ENCODE results near the gene CYCS. TPM values are rescaled to one million over a fixed set of nuclear protein-coding genes. Genes with fewer than 3 reads are reported as not detected.
A peak's percentile ranks its signal among the peaks of the same experiment; 100 is the strongest.
"Not testable (repeated sequence)": the region's sequence is repeated elsewhere in the genome, so short reads cannot be mapped to it uniquely, and the experiment has no call there.

Gene CYCS
- total and polyA plus RNA-seq, 2 of the 8 experiments (the other 6 are each of a cell fraction or from before 2014, with no cell fraction given) = 48.6 to 229 TPM

GRCh38 chr7:25159983-25160596 lies 35.0 kb upstream of the CYCS start:
- not testable (repeated sequence) for H3K4me3 ChIP-seq (ENCODE audit: extremely low read depth in 1 of 4, insufficient read depth in 2 of 4, low read depth in 3 of 4, low read length in 4 of 4); H3K9me3 ChIP-seq (ENCODE audit: insufficient read depth in 2 of 2, low read depth in 1 of 2, low read length in 1 of 2); H2AFZ ChIP-seq (ENCODE audit: low read length); DNase-seq (ENCODE audit: low read depth in 1 of 2, low spot score in 2 of 2); H3K9ac ChIP-seq (replicated peaks in 1 of 4; ENCODE audit: extremely low read depth in 1 of 4, low read depth in 3 of 4, low read length in 3 of 4); H3K4me2 ChIP-seq (ENCODE audit: insufficient read depth in 1 of 2, low read depth in 2 of 2, low read length in 2 of 2); H3K27ac ChIP-seq (ENCODE audit: low read depth, low read length); H3K14ac ChIP-seq (ENCODE audit: insufficient read length); H2BK20ac ChIP-seq (ENCODE audit: low read length); H2BK12ac ChIP-seq (ENCODE audit: low read depth, low read length); H2AK5ac ChIP-seq (ENCODE audit: low read depth, low read length); H3K4me1 ChIP-seq (replicated peaks in 1 of 4; ENCODE audit: control insufficient read depth in 3 of 4, insufficient read depth in 4 of 4, low read length in 3 of 4); H3K23ac ChIP-seq (ENCODE audit: insufficient read length); H4K20me1 ChIP-seq (replicated peaks in 1 of 2; ENCODE audit: control insufficient read depth in 1 of 2, insufficient read depth in 2 of 2, low read length in 2 of 2); H3K4ac ChIP-seq (replicated peaks; ENCODE audit: insufficient read length, low read depth, low read length); H3K79me1 ChIP-seq (ENCODE audit: low read depth, low read length); H3K18ac ChIP-seq (ENCODE audit: extremely low read depth, low read length); H2BK15ac ChIP-seq (ENCODE audit: low read length); H3K23me2 ChIP-seq (ENCODE audit: low read depth, low read length); H2BK120ac ChIP-seq (replicated peaks; ENCODE audit: low read depth, low read length); H4K91ac ChIP-seq (replicated peaks; ENCODE audit: insufficient read length, low read length); H3K36me3 ChIP-seq (ENCODE audit: control insufficient read depth in 2 of 4, insufficient read depth in 4 of 4, low read length in 3 of 4); H4K8ac ChIP-seq (ENCODE audit: extremely low read depth, insufficient read depth, low read length); H4K5ac ChIP-seq (ENCODE audit: insufficient read length, low read depth, low read length); FAIRE-seq; H3K56ac ChIP-seq (replicated peaks; ENCODE audit: insufficient read length, low read depth, low read length); H3K27me3 ChIP-seq (replicated peaks in 1 of 4; ENCODE audit: control insufficient read depth in 3 of 4, extremely low read depth in 1 of 4, insufficient read depth in 3 of 4, low read length in 3 of 4); H2BK5ac ChIP-seq (ENCODE audit: low read depth, low read length); H3K79me2 ChIP-seq (ENCODE audit: control insufficient read depth in 1 of 2, insufficient read depth in 2 of 2, low read length in 2 of 2)
- CTCF ChIA-PET (ENCODE audit: partially characterized antibody) = interaction anchor here (0.7 to 3.4 kb wide), 11 partner anchors 10 to 340 kb away, joined by 3 to 14 read pairs (median 3); partner anchors contain the start of gene CYCS
- WGBS, 2 experiments (ENCODE audit: extremely low coverage in 1 of 2, insufficient coverage in 1 of 2, insufficient read length in 1 of 2, insufficient replicate concordance in 2 of 2, low coverage in 1 of 2, low lambda C conversion rate in 2 of 2, missing lambda C conversion rate in 1 of 2) = 46% methylated on average over 11 of the region's 11 CpGs; no CpG with 5 or more reads in 1 of the 2 experiments
- TF ChIP-seq RAD21 (IDR thresholded peaks at IDR 0.05 in 1 of 2, conservative IDR thresholded peaks at IDR 0.05 in 1 of 2; ENCODE audit: low read depth in 2 of 2, low read length in 2 of 2) (peak; percentile 37 to 54), CTCF (IDR thresholded peaks at IDR 0.05; ENCODE audit: control extremely low read depth in 1 of 3, insufficient read depth in 1 of 3, low read depth in 1 of 3, low read length in 3 of 3) (peak in 2 of 3 experiments; percentile 23 to 24; a peak in 2 of 4 replicates)
- POLR2A ChIA-PET (ENCODE audit: partially characterized antibody) = interaction anchor here (1.0 kb wide), 1 partner anchor 35 kb away, joined by 3 read pairs; the partner anchor contains the start of gene CYCS
